Measurements from ENCODE around the gene SNCB.

DNA sequence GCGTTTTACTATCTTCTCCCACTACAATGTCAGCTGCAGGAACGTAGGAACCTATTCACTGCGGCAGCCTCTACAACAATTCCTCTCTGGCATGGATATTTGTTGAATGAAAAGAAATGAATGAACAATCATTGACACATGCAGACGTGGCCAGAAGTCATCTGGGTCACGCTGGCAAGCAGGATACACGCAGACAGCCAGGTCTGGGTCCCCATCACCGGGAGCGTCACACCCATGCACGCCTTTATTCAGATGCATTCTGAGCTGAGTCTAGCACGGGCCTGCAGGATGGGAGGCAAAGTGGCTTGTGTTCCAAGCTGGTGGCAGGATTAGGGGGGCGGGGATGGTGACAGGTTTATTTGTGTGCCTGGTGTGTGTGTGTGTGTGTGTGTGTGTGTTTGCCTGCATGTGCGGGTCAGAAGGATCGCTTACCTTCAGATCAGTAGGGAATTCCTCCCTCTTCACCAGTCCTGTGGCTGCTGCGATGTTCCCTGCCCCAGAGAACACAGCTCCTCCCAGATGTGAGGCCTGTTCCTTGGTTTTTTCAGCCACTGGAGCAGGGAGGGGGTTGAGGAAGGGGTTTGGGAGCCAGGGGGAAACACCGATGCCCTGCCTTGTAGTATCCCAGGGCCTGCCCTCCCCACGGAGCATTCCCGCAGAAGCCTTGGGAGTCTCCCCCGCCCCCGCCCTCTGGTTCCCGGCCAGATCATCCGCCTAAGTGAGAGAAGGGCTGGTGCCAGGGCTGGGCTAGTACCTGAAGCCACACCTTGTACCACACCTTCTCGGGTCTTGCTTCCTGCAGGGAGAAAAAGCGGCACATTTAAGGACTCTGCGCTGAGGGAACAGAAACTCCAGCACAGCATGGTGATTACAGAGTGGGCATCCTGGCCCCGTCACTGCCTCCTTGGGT, 4.1 kb downstream of the SNCB start:
- TF ChIP-seq EZH2phosphoT487 (IDR thresholded peaks at IDR 0.05; ENCODE audit: low read length): no peak
- TF ChIP-seq, protein P1, sequence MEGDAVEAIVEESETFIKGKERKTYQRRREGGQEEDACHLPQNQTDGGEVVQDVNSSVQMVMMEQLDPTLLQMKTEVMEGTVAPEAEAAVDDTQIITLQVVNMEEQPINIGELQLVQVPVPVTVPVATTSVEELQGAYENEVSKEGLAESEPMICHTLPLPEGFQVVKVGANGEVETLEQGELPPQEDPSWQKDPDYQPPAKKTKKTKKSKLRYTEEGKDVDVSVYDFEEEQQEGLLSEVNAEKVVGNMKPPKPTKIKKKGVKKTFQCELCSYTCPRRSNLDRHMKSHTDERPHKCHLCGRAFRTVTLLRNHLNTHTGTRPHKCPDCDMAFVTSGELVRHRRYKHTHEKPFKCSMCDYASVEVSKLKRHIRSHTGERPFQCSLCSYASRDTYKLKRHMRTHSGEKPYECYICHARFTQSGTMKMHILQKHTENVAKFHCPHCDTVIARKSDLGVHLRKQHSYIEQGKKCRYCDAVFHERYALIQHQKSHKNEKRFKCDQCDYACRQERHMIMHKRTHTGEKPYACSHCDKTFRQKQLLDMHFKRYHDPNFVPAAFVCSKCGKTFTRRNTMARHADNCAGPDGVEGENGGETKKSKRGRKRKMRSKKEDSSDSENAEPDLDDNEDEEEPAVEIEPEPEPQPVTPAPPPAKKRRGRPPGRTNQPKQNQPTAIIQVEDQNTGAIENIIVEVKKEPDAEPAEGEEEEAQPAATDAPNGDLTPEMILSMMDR (IDR thresholded peaks at IDR 0.05; ENCODE audit: low read length): no peak
- TF ChIP-seq EZH2 (optimal IDR thresholded peaks at IDR 0.05; ENCODE audit: low read depth, low read length): no peak

All from MM.1S (cell line).